ENCODE data around the gene ZNF888.
A peak's percentile ranks its signal among the peaks of the same experiment; 100 is the strongest.
"Not testable (repeated sequence)": the region's sequence is repeated elsewhere in the genome, so short reads cannot be mapped to it uniquely, and the experiment has no call there.

Gene ZNF888

DNA sequence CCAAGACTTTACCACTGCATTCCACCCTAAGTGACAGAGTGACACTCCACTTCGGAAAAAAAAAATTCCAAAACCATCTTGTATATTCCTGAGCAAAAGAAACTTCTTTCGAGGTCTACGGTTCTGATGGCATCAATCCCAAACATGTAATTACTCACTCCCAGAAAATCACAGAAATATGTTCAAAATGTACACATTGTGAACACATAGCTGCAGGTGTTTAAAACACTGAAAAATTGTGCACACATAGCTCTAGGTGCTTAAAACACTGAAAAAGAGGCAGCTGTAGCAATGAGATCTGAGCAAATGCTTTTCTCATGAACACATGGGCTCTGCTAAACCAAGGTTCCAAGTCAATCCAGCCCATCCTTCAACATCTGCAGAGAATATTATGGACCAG, 51.8 kb downstream of the ZNF888 start:
- DNase-seq, result no peak

DNA sequence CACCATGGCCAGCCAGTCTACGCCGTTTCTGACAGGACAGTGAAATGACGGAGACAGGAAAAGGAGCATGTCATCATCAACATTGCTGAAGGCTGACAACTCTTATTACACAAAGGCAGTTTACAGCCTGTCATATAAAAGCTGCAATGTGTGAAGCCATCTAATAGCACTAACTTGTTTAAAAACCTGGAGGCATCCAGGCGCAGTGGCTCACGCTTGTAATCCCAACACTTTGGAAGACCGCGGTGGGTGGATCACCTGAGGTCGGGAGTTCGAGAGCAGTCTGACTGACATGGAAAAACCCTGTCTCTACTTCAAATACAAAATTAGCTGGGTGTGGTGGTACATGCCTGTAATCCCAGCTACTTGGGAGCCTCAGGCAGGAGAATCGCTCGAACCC, 55.2 kb downstream of the ZNF888 start:
- DNase-seq, result not testable (repeated sequence)

DNA sequence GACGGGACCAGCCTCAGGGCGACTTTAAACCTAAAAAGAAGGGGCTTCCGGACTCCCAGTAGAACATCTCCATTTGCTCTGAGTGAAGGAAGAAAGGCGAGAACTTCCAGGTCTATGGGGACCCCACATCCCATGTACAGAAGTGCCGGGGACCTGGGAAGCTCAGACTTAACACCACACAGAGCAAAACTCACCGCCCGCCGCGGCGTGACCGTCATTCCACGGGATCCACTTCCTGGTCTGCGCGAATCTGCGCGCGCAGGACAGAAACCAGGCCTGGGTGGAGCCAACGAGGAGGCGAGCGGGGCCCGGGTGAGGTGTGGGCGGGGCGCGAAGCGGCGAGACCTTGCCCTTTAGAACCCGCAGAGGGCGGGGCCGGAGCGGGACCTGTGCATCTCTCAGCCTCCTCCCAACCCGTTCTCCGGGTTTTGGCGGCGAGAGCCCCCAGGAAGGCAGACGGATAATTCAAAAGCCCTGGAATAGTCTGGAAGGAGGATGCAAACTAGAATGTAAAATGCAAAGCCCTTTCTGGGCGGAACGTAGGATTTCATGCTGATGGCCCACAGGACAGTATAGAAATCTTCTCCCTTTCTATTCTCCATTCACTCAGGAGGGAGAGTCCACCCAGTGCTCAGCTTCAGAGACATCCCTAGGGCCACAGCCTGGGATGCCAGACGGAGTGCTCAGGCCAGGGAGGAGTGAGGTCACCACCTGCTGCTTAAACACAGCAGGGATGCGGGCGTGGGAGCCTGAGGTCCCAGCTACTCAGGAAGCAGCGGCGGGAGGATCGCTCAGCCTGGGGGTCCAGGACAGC, 65.6 kb downstream of the ZNF888 start, which contains the start of gene ZNF468:
TSS of gene ZNF468 (minus strand) at position 242 of the 814 bp plus-strand sequence. CDS start 3,347 bp downstream, outside the sequence.
- peak; percentile 51 for DNase-seq

DNA sequence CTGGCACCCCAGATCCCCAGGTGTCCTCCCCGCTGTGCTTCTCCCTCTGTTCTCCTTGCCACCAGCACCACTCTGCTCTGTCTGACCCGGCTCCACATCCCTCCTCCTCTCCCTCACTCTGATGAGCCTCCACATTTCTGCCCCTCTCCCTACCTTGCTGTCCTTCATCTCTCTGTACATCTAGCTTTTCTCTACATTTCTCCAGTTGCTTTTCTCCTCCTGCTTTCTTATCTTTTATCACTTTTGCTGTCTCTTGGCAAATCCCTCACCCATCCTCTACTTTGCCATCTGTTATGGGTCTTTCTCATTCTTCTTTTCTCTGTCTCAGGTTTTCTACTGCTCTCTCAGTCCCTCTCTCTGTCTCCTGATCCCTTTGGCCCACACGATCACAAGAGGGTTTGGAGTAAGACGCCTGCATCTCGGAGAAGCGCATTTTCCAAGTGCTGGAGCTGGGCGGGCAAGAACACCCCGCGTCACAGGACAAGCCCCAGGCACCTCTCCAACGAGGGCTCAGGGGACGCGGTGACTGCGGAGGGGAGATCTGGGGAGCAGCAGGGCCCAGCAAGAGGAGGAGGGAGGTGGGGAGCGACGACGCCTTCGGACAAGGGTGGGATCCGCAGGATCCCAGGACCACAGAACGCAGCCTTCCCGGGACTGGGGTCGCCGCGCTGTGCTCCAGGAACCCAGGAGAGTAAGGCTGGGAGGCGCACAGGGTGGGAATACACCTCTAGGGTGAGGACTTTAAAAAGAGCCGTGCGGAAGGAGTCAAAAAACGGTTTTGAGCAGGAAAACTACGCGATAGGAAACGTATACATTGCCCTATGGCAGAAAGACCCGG, 66.5 kb downstream of the ZNF888 start:
- DNase-seq, result not testable (repeated sequence)

Data from effector CD4-positive, alpha-beta T cell (primary cell).